GM19395 (cell line): ENCODE measurements around the gene NPC1.
A peak's percentile ranks its signal among the peaks of the same experiment; 100 is the strongest.
"Not testable (repeated sequence)": the region's sequence is repeated elsewhere in the genome, so short reads cannot be mapped to it uniquely, and the experiment has no call there.

ENCODE experiments used
- ATAC-seq: cut with Tn5 transposase; IDR thresholded peaks from one replicate; pipeline ENCODE4 v1.9.1; 2021; ENCODE audit warnings: mild to moderate bottlenecking, moderate library complexity; ENCODE audit not compliant: unreplicated experiment

The NPC1 gene

DNA sequence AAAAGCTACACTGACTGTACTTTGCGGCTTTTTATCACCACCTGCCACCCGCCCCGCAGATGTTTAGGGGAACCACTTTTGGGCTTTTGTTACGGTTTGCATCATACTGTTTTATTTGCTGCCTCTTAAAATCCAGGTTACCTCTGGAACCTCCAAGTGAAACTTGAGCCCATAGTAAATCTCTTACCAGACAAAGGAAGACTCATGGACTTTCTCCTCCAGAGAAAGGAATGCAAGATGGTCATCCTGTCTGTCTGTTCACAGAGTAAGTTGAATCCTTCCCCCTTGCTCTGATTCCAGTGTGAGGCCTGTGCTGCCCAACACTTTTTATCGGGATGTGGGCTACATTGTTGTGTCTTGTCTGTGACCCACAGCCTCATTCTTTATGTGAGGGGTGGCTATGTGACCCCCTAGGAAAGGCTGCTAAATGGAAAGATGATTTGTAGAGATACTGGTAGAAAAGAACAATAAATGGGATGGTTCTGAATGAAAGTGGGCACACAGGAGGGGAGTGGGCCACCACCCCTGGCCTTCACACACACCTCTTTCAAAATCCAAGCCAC, 59.7 kb downstream of the NPC1 start:
- no peak for ATAC-seq

DNA sequence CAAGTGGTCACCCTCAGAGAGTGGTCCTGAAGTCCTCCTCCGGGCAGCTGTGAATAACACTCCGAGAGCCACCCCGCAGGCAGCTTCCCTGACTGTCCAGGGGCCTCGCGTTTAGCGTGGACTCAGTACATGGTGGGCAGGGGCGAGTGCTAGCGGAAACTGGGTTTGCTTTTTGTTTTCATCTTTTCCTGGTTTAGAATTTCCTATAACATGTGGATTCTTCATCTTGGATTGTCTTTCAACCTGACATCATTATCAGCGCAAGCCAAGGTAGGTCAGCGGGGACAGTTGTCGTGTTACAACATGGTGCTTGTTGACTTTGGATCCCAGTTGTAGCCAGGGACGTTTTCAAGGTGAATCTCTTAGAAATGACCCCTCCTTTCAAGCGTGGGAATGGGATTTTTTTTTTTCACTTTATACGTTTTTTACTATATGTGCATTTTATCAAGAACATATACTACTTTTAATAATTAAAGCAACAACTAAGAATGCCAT, 62.0 kb downstream of the NPC1 start:
- ATAC-seq, result no peak

DNA sequence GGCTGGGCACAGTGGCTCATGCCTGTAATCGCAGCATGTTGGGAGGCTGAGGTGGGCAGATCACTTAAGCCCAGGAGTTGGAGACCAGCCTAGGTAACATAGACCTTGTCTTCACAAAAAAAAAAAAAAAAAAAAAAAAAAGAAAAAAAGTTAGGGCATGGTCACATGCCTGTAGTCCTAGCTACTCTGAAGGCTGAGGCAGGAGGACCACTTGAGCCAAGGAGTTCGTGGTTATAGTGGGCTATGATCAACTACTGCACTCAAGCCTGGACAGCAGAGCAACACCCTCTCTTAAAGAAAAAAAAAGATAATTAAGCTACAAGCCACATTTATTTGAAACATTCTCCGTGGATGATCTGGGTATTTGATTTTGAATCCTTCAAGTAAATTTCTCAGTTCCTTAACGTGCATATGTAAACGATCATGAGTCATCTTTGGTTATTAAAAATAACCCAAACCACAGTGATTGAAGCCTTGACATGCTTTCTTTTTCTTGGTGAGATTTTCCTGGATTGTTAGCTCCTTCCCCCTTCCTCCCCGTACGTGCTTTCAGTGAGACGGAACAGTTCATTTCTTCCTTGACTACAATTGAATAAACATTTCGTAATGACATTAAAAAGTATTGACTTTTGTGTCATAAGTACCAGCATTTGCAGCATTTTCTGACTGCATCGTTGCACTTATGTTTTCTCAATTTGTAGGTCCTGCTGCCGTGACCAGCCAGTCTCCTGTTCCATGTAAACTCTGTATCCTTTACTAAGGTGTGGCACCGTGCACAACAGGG, 62.7 kb downstream of the NPC1 start:
- no peak for ATAC-seq

DNA sequence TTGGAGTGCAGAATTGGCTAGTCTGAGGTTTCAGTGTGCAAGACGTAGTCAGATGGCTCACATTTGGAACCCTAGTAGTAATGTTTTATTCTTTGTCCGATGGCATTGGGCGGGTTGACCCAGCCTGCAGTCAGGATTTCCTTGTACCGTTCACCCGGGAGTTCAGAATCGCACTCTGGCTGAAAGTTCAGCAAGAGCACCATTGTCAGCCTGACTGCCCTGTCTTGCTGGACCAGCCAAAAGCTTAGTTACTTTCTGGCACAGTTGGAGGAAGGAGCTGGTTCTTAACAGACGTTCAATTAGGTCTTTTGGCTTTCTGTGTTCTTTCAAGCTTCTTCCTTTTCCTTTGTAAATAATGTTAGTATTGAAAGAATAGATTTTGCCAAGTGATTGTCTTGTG, 64.4 kb downstream of the NPC1 start:
- no peak for ATAC-seq

DNA sequence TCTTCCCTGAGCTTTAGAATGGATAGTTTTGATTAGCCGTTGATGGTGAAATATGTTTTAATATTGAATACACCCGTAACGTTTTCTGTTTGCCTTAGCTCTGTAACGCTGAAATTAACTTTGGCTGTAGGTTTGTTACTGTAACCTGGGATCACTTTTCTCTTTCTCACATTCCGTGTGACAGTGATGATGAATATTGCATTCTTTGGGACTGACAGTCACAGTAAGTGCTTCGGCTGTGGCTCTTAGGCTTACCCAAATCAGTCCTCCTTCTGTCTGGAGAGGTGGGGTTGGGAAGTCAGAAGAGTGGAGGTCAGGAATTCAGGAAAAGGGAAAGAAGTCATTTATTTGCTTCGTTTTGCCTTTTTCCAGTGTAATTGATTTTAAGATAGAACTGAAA, 65.0 kb downstream of the NPC1 start:
- ATAC-seq, result no peak

DNA sequence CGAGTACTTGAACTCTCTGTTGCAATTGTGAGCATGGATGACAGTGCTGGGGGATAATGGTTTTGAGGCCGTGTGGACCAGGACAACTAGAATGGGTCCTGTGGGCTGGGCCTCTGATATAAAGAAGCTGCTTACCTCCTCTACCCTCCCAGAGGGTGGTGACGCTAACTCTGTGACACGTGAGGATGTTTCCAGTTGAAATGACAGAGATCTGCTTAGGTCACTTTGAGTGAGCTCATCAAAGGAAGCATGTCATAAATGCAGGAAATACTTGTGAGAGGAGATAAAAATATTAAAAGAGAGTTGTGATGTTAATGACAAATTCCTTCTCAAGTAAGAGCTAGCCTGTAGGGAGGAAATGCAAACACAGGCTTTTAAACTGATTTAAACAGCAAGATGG, 66.6 kb downstream of the NPC1 start:
- no peak for ATAC-seq

DNA sequence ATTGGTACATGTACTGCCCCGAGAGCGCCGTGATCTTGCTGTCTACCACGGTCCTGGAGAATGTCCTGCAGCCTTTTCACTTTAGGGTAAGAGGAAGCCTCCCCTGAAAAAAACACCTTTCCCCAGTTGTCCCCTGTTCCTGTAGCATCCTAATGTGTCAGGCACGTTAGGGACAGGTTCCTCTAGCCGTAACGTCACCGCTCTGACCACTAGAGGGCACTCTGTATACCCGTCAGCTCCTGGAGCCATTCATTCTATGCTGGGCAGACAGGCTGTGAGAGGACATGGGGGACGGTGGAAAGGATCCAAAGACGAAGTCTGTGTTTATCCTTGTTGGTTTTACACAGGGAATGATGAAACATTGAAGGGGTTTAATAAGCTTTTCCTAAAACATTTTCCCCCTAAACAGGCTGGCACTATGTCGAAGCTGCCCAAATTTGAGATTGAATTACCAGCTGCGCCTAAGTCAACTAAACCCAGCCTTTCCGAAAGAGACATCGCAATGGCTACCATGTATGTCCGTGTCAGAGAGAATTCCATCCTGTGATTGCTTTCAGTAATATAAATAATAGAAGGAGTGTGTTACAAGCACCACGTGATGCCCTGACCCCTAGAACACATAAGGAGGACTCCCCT, 70.3 kb downstream of the NPC1 start:
- peak; percentile 90 for ATAC-seq

DNA sequence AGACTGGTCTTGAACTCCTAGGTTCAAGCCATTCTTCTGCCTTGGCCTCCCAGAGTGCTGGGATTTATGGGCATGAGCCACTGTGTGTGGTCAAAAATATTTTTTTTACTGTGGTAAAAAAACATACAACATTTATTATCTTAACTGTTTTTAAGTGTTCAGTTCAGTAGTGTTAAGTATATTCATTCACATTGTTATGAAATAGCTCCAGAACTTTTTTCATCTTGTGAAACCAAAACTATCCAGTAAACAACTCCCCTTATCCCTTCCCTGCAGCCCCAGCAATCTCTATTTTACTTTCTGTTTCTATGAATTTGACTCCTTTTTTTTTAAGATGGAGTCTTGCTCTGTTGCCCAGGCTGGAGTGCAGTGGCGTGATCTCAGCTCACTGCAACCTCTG, 73.7 kb downstream of the NPC1 start:
- no peak for ATAC-seq

DNA sequence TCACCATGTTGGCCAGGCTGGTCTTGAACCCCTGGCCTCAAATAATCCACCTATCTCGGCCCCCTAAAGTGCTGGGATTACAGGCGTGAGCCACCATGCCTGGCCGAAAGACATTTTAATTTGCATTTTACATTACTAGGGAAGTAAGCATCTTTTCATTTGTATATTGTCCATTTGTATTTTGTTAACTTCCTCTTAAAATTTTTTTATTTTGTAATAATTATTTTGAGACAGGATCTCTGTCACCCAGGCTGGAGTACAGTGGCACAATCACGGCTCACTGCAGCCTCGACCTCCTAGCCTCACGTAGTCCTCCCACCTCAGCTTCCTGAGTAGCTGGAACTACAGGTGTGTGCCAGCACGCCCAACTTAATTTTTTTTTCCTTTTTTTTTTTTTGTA, 74.1 kb downstream of the NPC1 start:
- ATAC-seq, result not testable (repeated sequence)

DNA sequence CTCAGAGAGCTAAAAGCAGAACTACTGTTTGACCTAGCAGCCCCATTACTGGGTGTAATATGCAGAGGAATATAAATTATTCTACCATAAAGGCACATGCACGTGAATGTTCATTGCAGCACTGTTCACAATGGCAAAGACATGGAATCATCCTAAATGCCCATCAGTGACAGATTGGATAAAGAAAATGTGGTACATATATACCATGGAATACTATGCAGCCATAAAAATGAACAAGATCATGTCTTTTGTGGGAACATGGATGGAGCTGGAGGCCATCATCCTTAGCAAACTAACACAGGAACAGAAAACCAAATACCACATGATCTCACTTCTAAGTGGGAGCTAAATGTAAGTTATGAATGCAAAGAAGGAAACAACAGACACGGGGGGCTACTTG, 75.4 kb downstream of the NPC1 start:
- ATAC-seq, result not testable (repeated sequence)

DNA sequence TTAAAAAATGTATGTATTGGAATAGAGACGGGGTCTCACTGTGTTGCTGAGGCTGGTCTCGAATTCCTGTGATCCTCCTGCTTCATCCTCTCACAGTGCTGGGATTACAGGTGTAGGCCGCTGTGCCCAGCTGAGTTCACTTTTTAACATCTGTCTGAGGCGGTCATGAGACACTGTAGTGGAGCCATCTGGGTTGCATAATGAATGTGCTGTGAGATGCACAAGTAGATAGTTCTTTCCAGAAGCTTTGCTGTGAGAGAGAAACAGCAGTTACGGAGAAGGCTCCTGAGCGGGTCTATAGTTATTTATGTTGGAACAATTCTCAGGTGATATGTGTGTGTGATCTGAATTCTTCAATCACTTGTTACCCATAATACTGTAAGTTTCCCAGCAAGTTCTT, 79.9 kb downstream of the NPC1 start:
- no peak for ATAC-seq

DNA sequence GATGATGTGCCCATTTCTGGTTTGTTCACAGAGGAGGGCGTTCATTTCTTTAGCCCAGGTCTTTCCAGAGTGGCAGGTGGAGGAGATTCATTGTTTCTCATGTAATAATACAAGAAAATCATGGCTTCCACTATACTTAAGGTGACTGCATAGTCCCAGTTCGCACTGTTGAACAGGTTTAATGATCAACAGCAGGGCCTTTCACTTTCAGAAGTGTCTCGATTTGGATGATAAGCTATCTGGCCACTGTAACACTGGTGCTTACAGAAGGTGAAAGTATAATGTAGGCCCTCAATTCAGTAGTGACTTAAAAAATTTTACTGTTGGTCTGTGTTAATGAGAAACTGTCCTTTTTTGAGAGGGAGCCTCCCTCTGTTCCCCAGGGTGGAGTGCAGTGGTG, 81.6 kb downstream of the NPC1 start:
- peak; percentile 68 for ATAC-seq

DNA sequence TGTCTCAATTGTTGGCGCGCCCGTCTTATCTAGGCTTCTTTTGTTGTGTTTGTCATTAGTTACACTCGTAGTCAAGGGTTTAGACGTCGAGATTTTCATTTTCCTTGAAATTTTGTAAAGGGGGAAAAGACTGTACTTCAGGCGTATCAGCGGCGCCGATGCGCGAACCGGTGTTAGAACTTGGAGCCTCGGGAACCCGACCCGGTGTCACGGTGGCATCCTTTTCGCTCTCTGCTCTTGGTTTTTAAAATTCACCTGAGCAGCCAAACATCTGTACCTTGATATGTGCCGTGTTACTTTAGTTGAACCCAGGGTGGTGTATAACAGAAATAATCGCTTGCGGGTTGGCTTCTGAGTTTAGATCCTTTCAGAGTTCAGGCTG, 82.4 kb downstream of the NPC1 start:
- ATAC-seq, result no peak

DNA sequence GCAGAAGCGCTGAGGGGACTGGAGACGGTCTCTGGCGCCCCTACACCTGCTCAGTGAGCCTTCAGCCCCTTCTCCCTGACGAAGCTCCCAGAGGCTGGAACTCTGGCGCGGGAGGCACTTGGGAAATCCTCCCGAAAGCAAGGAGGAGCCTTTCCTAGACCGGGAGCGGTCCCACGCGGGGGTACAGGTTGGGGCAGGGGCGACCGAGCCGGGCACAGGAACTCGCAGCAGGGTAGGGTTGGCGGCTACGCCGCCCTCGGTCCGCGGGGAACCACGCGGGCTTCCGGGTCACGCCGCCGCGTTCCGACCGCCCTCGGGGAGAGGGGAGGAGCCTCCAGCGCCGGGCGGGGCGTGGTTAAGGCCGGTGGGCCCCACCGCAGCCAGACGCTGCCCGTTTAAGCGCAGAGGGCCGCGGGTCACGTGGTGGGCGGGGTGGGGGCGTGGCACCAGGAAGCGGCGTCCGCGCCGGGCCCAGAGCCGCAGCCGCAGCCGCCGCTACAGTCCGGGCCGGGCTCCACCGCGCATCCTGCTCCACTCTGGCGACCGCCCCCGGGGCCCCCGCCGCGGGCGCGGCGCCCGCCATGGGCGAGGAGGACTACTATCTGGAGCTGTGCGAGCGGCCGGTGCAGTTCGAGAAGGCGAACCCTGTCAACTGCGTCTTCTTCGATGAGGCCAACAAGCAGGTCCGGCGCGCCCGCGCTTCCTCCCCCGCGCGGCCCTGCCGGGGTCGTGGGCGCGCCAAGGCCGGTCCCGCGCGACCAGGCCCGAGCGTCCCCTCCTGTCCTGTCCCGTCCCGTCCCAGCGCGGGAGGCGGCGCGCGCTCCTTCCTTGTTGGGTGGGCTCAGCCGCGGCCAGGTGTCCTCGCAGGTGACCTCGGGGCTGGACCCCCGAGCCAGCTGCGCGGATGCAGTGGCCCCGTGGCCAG, 83.0 kb downstream of the NPC1 start, which contains the start of gene RMC1:
RMC1 (plus strand) TSS at position 474 of the 925 bp plus-strand sequence; CDS start at position 582, 108 bp downstream.
- peak; percentile 68 for ATAC-seq

DNA sequence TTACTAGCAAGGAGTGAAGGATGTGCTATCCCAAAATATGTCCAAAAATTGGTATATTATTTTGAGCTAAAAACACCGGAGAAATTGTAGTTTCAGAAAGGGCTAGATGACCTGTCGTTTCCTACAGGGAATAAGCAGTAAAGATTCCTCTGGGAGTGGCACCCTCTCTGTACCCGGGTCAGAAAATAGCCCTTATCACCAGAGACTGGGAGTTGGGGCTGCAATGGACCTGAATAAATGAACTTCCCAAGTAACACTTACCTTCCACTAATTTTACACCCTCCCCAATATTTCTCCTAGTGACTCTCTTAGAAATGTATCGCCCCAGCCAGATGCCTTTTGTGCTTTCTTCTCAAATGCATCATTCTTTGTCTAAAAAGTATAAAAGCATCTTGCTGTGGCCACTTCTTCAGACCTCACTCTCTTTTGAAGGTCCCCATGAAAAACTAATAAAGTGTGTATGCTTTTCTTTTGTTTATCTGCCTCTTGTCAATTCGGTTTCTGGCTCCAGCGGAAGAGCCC, 83.7 kb downstream of the NPC1 start:
- ATAC-seq, result no peak

DNA sequence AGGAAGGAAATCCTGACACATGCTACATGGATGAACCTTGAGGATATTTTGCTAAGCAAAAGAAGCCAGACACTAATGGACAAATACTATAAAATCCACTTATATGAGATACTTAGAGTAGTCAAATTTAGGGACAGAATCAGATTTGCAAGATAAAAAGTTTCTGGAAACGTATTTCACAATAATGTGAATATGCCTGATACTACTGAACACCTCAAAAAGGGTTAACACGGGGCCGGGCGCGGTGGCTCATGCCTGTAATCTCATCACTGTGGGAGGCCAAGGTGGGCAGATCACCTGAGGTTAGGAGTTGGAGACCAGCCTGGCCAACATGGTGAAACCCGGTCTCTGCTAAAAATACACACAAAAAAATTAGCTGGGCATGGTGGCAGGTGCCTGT, 84.7 kb downstream of the NPC1 start:
- ATAC-seq, result no peak

DNA sequence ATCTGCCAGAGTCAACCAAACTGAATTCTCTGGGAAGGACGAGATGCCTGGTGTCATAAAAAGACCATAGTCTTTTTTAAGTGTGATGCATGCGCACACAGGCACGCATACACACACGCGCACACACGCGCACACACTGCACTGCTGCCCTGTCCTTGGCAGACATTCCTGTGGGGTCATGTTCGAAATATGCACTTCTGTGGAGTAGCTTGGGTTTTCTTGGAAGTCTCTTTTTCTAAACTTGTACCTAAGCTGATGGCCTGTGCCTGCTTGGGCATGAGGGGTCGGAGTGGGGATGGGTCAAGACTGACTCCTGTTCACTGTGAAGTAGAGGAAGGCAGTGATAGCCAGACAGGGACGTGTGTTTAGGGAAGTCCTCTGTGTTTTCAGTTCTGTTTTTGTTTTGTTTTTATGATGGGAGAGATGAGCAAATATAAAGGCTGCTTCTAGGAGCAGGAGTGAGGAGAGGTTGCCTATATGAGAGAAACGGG, 87.0 kb downstream of the NPC1 start:
- ATAC-seq, result no peak

DNA sequence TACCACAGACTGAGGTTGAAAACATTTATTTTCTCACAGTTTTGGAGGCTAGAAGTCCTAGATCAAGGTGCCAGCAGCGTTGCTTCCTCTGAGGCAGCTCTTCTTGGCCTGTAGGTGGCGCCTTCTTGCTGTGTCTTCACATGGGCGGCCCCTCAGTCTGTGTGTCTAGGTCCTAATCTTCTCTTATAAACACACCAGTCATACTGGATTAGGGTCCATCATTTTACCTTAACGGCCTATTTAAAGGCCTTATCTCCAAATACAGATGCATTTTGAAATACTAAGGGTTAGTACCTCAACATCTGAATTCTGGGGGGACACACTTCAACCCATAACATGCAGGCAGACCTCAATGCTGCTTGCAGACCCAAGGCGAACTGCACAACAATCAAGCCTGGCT, 87.4 kb downstream of the NPC1 start:
- ATAC-seq, result peak; percentile 55

DNA sequence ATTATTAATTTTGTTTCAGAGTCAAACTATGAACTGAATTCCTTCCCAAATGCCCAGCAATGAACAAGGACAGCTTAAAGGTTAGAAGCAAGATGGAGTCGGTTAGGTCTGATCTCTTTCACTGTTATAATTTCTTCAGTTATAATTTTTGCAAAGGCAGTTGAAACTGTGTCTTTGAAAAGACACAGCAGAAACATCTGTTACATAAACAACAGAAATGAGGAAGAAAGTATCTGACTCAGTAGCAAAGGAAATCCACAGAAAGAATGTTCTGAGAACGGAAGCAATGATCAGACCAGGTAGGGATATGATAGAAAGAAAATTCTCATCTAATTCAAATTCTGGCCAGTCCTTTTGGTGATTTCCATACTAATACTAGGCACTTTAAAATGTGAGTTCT, 88.2 kb downstream of the NPC1 start:
- no peak for ATAC-seq

DNA sequence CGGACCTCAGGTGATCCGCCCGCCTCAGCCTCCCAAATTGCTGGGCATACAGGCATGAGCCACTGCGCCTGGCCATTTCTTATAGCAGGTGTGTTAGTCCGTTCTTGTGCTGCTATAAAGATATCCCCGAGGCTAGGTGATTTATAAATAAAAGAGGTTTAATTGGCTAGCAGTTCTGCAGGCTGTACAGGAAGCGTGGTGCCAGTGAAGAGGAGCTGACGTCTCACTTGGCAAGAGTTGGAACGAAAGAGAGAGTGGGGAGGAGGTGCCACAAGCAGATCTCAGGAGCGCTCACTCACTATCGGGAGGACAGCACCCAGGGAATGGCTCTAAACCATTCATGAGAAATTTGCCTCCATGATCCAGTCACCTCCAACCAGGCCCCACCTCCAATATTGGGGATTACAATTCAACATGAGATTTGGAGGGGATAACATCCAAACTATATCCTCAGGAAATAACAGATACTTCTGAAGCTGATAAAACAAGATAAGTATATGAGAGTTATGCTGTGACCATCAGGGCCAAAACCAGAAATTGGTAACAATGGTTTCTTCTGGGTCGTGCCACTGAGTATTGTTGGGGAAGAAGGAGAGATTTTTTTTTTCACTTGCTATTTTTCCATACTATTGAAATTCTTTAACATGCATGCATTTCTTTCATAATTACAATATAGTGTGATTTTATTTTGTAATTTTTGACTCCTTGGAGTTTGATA, 90.4 kb downstream of the NPC1 start:
- no peak for ATAC-seq
